GOT3 (cell line): ENCODE measurements around the gene IL1R1.

Experiments used
- DNase-seq: peaks from one replicate; lab custom pipeline; 2025; ENCODE audit warnings: mixed read lengths; lab: John Stamatoyannopoulos, UW

IL1R1 gene

GRCh38 chr2:102171946-102172345 is 29.4 kb downstream of the IL1R1 start:
- DNase-seq, result no peak

- no peak for DNase-seq
Observed at GRCh38 chr2:102172745-102173144, 30.2 kb downstream of the IL1R1 start.

- no peak for DNase-seq
Observed at GRCh38 chr2:102176172-102176571, 33.6 kb downstream of the IL1R1 start.

- DNase-seq, result no peak
Observed at GRCh38 chr2:102177814-102178478, 35.4 kb downstream of the IL1R1 start.

GRCh38 chr2:102179061-102179460 is 36.5 kb downstream of the IL1R1 start:
- no peak for DNase-seq

- DNase-seq, result no peak
Observed at GRCh38 chr2:102179788-102180686, 37.5 kb downstream of the IL1R1 start.

GRCh38 chr2:102180687-102180999 is 38.1 kb downstream of the IL1R1 start:
- no peak for DNase-seq

GRCh38 chr2:102181376-102181775 is 38.8 kb downstream of the IL1R1 start:
- no peak for DNase-seq

- DNase-seq, result no peak
Observed at GRCh38 chr2:102181919-102182635, 39.5 kb downstream of the IL1R1 start.

GRCh38 chr2:102184018-102184417 is 41.5 kb downstream of the IL1R1 start:
- no peak for DNase-seq

GRCh38 chr2:102184568-102184967 is 42.0 kb downstream of the IL1R1 start:
- DNase-seq, result no peak

- no peak for DNase-seq
Observed at GRCh38 chr2:102185347-102185746, 42.8 kb downstream of the IL1R1 start.

- no peak for DNase-seq
Observed at GRCh38 chr2:102186791-102187495, 44.4 kb downstream of the IL1R1 start, which contains the start of gene IL1RL2. Gene IL1RL2, plus strand, starts transcription at chr2:102187023. Its CDS starts 845 bp downstream, at chr2:102187868.

GRCh38 chr2:102187496-102188150 is 45.1 kb downstream of the IL1R1 start:
- DNase-seq, result no peak

- no peak for DNase-seq
Observed at GRCh38 chr2:102190430-102191107, 48.0 kb downstream of the IL1R1 start.

GRCh38 chr2:102191501-102191900 is 49.0 kb downstream of the IL1R1 start:
- DNase-seq, result no peak

GRCh38 chr2:102193074-102193473 is 50.5 kb downstream of the IL1R1 start:
- no peak for DNase-seq

- no peak for DNase-seq
Observed at GRCh38 chr2:102194609-102195268, 52.2 kb downstream of the IL1R1 start.

- no peak for DNase-seq
Observed at GRCh38 chr2:102197389-102198137, 55.0 kb downstream of the IL1R1 start.

GRCh38 chr2:102200539-102200938 is 58.0 kb downstream of the IL1R1 start:
- DNase-seq, result no peak
